PFSK-1 (cell line): ENCODE measurements around the gene MYO3A.

Experiments
- FOXP2 ChIP-seq: optimal IDR thresholded peaks from 2 replicates; pipeline ENCODE3; 2011; ENCODE audit warnings: borderline replicate concordance, control low read depth, inconsistent platforms; ENCODE audit not compliant: insufficient read depth; ENCODE audit errors: extremely low read length, extremely low read depth
- POLR2AphosphoS5 ChIP-seq: IDR thresholded peaks from 2 replicates; pipeline ENCODE4 v1.6.1; 2012; ENCODE audit warnings: low read depth, mild to moderate bottlenecking, control low read depth, low read length, moderate library complexity
- TAF1 ChIP-seq: IDR thresholded peaks from 2 replicates; pipeline ENCODE4 v1.6.1; 2012; ENCODE audit warnings: low read length, control low read depth, borderline replicate concordance; ENCODE audit not compliant: insufficient read depth
- TF ChIP-seq, protein P1 (sequence below), 2 experiments: IDR thresholded peaks; 2 replicates each; pipeline versions ENCODE4 v1.6.1 to v1.8.0; 2011 to 2012; ENCODE audit warnings: low read depth in 2 of 2, low read length in 2 of 2, control low read depth in 1 of 2, inconsistent platforms in 1 of 2, mild to moderate bottlenecking in 1 of 2, moderate library complexity in 1 of 2; ENCODE audit not compliant: insufficient read depth in 1 of 2

DNA sequence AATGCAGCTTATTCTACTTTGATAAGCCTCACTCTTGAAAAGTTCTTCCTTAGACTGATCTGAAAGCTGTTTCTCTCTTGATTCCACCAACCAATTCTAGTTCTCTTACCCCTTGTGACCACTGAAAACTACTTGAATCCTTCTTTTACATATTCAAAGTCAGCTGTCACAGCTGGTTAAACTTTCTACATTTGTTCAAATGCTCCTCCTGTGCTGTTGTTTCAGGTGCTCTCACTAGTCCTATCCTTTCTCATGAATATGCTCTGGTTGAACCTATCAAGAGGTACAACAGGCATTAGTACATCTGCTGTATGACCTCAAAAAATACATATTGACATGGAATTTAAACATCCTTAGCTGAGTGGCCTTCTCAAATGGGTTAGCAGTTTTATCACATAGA lies 91.5 kb downstream of the MYO3A start:
- TF ChIP-seq FOXP2 = no peak
- TF ChIP-seq POLR2AphosphoS5 = no peak
- no peak for TF ChIP-seq TAF1
- TF ChIP-seq, protein P1, sequence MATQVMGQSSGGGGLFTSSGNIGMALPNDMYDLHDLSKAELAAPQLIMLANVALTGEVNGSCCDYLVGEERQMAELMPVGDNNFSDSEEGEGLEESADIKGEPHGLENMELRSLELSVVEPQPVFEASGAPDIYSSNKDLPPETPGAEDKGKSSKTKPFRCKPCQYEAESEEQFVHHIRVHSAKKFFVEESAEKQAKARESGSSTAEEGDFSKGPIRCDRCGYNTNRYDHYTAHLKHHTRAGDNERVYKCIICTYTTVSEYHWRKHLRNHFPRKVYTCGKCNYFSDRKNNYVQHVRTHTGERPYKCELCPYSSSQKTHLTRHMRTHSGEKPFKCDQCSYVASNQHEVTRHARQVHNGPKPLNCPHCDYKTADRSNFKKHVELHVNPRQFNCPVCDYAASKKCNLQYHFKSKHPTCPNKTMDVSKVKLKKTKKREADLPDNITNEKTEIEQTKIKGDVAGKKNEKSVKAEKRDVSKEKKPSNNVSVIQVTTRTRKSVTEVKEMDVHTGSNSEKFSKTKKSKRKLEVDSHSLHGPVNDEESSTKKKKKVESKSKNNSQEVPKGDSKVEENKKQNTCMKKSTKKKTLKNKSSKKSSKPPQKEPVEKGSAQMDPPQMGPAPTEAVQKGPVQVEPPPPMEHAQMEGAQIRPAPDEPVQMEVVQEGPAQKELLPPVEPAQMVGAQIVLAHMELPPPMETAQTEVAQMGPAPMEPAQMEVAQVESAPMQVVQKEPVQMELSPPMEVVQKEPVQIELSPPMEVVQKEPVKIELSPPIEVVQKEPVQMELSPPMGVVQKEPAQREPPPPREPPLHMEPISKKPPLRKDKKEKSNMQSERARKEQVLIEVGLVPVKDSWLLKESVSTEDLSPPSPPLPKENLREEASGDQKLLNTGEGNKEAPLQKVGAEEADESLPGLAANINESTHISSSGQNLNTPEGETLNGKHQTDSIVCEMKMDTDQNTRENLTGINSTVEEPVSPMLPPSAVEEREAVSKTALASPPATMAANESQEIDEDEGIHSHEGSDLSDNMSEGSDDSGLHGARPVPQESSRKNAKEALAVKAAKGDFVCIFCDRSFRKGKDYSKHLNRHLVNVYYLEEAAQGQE (IDR thresholded peaks at IDR 0.05; ENCODE audit: insufficient read depth in 1 of 2, low read depth in 2 of 2, low read length in 2 of 2) = no peak
